ENCODE results near the gene MSRB3. TPM values are rescaled to one million over a fixed set of nuclear protein-coding genes. Genes with fewer than 3 reads are reported as not detected.
"Not testable (repeated sequence)": the region's sequence is repeated elsewhere in the genome, so short reads cannot be mapped to it uniquely, and the experiment has no call there.

MSRB3 gene
- total RNA-seq, 1 experiment from 2014 or later: 26.0 TPM

DNA sequence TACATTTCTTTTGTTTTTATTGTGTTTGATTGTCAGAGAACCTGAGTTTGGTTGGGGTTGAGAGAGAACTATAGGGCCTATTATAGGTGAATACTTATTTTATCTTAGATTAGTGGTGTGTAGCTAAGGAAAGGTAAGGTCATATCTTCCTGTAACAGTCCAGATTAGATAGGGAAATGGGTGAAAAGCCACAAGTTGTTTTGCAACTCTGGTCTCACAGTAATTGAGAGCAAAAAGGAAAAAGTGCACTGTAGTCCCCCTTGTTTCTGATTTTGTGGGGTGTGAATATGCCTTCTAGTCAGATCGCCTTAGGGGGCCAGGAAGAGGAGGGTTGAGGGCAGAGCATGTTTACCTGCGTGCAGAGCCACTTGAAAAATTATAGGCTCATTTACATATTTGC, 8.9 kb downstream of the MSRB3 start:
- DNase-seq (ENCODE audit: low read depth): no peak

DNA sequence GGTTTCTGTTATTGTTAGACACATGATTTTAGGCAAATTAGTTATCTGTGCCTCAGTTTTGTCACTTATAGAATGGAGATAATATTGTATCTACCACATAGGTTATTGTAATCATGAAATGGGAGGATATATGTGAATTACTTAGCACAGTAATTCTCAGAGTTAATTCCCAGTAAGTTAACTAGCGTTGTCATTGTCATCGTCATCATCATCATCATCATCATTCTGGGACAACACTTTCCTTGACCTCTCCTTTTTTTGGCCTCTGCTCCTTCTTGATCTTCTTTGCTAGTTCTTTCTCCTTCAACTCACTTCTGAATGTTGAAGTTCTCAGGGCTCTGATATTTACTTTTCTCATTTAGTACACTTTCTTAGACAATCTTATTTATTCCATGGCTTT, 13.8 kb downstream of the MSRB3 start:
- no peak for DNase-seq (ENCODE audit: low read depth)

DNA sequence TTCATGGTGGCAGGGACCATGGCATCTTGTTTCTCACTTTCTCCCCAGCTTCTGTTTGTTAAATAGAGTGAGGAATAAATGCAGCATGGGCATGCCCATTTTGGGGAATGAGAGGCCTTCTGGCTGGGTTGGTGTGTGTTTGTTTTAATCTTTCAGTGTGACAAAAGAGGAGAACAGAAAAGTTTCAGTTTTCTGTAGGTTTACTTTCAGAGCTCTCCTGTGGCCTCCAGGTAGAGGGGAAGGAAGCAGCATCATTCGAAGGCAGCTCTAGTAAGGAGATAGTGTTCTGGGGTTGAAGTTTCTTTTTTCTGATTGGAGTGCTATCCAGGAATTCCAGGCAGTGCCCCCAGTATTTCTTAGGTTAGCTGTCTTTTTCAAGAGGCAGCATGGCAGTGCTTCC, 15.3 kb downstream of the MSRB3 start:
- no peak for DNase-seq (ENCODE audit: low read depth)

- peak; percentile 43 for DNase-seq (ENCODE audit: low read depth)
Observed at GRCh38 chr12:65294641-65295262, 16.3 kb downstream of the MSRB3 start.

DNA sequence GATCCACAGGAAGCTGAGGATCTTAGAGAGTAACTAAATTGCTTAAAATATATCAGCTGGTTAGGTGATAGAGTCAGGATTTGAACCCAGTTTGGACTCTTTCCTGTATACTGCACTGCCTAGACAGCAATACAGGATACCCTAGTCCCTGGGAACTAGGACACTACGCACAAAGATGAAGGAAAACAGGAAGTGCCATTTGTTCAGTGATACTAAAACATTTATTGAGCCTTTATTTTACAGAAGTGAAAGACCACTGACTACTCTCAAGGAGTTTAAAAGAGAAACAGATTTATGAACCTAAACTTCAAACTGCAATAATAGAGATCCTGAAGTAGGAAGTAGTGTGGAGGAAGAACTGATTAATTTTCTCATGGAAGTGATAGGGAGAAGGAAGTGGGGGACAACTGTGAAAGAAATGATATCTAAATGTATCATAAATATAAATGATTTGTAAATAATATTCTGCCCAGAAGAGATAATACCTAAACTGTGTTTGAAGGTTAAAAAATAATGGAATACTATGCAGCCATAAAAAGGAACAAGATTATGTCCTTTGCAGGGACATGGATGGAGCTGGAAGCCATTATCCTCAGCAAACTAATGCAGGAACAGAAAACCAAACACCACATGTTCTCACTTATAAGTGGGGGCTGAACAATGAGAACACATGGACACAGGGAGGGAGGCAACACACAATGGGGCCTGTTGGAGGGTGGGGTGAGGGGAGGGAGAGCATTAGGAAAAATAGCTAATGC, 18.2 kb downstream of the MSRB3 start:
- no peak for DNase-seq (ENCODE audit: low read depth)

GRCh38 chr12:65300097-65300496, 21.6 kb downstream of the MSRB3 start:
- no peak for DNase-seq (ENCODE audit: low read depth)

GRCh38 chr12:65300679-65301349, 22.3 kb downstream of the MSRB3 start:
- DNase-seq (ENCODE audit: low read depth): peak; percentile 33

DNA sequence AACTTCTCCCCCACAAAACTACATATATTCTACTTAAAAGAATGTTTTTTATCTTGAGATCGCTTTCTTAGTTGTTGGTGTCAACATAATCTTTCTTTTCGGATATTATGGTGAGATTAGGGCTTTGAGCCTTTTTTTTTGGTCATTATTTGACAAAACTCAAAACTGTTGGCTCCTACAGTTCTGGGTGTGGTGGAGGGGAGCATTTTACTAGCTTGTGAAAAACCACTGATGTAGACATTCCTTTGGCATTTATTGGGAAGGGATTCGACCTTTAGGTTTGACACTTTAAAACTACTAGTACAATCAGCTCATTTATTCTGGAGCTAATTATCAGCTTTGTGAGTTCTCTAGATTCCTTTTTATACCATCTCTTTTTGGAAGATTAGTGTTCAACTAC, 24.4 kb downstream of the MSRB3 start:
- DNase-seq (ENCODE audit: low read depth): no peak

DNA sequence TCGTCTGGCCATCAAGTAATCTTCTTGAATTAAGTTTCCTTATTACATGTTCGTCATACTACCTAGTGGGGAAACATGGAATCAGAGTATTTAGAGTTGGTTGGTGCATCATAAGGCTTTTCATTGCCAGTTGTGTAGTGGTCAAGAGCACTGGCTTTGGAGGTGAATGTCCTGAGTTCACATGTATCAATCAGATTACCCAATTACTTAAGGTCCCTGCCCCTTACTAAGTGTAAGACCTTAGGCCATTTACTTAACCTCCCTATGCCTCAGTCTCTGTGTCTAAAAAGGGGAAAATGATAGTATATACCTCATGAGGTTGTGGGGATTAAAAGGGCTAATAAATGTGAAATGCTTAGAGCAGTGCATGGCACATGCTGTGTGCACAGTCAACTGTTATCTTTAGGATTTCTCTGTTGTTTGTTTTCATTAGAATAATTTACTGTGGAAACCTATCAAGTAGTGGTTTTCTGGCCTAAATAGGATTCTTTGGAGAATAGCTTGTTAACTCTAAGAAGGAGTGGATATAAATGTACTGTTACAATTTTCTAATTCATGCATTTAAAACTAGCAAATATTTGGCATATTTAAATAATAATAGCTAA, 27.0 kb downstream of the MSRB3 start:
- DNase-seq (ENCODE audit: low read depth): peak; percentile 10

DNA sequence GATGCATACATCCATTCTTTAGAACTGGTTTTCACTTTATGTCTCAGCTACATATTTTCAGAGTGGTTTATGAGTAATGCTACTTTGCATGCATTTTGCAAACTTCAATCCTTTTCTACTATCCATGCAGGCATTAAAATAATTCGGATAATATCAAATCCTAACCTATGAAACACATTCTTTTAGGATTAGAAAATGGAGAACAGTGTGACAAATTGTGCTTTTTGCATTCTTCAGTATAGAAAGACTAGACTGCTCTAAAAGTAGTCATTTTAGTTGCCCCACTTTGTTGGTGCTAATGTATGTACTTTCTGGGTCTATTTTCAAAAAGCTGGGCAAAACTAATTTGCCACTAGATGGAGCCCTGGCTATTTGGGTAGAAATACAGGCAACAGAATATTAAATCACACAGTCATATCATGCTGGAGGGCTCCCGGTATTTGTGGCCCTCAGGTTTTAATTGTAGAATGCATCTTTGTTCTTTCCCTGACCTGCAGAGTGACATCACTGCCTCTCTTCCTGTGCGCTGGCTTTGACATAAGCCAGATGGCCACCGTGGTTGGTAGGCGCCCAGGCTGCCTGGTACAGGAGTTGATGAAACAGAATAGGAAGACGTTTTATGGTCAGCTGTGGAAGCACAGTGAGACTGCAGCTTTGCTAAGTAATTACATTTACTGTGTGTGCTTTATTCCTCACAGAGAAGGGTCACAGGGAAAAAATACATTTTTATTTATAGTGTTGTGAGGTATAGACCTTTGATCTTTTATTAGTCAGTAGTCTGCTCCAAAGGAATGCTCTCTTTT, 28.1 kb downstream of the MSRB3 start:
- DNase-seq (ENCODE audit: low read depth): peak; percentile 72

DNA sequence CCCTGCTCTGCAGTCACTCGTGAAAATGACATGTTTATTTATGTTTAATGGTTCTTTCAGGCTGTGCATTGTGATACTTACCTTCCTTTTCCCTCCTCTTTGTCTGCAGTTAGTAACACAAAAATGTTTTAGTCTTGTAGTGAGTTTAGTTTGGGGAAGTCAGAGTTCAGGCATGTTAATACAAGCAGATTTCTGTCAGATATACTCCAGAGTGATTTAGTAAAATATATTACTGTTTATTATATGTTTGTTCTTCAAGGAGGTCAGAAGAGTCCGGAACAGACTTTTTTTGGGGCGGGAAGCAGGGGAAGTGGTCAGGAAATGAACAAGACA, 28.7 kb downstream of the MSRB3 start:
- DNase-seq (ENCODE audit: low read depth): no peak

DNA sequence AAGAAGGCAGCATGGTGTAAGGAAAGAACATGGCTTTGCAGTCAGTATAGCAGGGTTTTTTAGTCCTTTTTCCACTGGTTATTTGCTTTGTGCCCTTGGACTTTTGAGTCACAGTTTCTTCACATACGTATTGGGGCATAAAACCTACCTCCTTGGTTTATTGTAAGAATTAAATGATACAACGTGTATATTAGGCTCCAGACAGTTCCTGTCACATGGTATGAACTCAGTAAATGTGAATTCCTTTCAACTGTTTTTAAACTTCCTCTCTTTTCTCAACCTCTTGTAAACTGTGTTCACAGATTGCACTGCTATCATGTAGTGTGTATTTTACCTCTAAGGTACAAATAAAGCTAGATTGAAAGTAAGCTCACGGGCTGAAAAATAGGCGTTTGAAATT, 29.5 kb downstream of the MSRB3 start:
- DNase-seq (ENCODE audit: low read depth): peak; percentile 13

DNA sequence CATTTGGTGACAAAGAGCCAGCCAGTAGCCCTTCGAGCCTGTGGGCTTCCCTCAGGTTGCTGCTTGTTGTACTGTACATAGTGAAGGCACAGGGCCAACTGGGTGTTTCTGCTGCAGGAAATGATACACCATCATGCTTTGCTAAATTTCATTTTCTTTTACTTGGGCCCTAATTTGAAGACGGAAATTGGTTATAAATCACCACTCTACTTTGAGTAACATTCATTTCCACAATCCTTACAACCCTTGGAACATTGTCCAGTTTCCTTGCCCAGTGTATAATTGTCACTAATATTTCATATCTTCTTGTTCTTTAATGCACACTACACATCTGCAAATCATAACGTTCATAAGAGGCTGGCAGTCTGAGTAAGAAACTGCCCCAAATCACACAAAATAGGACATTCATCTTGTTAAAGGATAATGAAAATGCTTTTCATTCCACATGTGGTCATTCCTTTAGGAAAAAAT, 30.2 kb downstream of the MSRB3 start:
- DNase-seq (ENCODE audit: low read depth): peak; percentile 12

DNA sequence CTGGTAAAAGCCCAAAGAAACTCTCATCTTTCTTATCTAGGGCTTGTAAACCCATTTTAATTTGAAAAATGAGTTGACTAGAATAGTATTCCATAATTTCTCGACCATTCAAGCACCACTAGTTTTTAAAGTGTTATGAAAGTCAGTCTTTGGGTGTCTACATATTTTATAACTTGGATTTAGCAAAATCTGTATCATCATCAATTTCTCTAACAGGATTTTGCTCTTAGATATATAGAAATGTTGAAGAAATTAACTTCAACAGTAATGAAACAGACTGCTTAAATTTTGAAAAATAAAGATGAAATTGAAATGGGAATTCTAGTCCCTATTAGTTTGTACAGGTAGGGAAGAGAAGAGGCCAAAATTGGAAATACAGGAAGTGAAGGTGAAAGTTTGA, 32.8 kb downstream of the MSRB3 start:
- DNase-seq (ENCODE audit: low read depth): no peak

GRCh38 chr12:65313719-65314317, 35.3 kb downstream of the MSRB3 start:
- DNase-seq (ENCODE audit: low read depth): peak; percentile 33

DNA sequence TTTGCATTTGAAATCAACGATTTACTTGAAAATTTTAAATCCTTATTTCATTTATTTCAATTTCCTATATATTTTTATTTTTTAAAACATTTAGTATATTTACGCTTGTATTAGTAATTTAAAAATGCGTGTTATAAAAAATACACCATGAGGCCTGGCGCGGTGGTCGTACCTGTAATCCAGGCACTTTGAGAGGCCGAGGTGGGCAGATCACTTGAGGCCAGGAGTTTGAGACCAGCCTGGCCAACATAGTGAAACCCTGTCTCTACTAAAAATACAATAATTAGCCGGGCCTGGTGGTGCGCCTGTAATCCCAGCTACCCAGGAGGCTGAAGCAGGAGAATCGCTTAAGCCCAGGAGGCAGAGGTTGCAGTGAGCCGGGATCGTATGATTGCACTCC, 36.8 kb downstream of the MSRB3 start:
- DNase-seq (ENCODE audit: low read depth): not testable (repeated sequence)

GRCh38 chr12:65318186-65318685, 39.8 kb downstream of the MSRB3 start:
- no peak for DNase-seq (ENCODE audit: low read depth)

GRCh38 chr12:65319688-65320200, 41.3 kb downstream of the MSRB3 start:
- DNase-seq (ENCODE audit: low read depth): no peak

- DNase-seq (ENCODE audit: low read depth): no peak
Observed at GRCh38 chr12:65323070-65323469, 44.6 kb downstream of the MSRB3 start.

DNA sequence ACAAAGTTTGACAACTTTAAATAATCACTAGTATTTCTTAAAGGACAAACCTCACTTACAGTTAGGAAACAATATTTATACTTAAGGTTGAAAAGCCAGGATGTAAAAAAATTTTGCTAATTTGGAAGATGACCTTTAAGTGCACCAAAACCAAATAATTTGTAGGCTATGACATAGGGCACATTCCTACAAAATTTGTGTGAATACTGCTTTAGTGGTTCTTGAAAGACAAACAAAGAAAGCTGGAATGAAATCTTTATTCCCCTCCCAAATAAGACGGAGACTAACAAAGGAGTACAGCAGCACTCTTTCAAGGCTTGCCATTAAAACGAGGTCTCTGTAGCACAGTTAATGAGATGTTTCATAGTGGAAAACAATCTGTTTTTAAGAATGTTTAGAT, 45.6 kb downstream of the MSRB3 start:
- no peak for DNase-seq (ENCODE audit: low read depth)

DNA sequence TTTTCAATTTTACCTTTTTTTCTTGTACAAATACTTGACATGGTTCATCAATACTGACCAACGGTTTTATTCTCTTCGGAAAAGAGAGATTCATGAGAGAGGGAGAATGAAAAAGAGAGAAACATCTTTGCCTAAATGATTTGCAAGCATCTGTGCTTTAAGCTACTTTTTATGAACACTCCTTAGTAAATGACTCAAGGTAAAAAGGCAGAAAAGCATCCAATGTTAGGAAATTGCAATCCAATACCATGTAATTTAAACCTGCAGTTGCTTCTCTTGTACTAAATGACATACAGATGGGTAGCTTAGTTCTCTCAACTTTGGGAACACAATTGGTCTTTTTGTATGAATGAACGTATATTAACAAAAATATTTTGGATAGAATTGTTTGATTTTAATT, 46.1 kb downstream of the MSRB3 start:
- no peak for DNase-seq (ENCODE audit: low read depth)
